Non-pigmented ciliary epithelial cell (primary cell): ENCODE results near the gene LY9.

Source experiments
- DNase-seq: peaks from one replicate; pipeline ENCODE4 v3.0.0-alpha.2; 2010; ENCODE audit warnings: low read depth

LY9 gene

DNA sequence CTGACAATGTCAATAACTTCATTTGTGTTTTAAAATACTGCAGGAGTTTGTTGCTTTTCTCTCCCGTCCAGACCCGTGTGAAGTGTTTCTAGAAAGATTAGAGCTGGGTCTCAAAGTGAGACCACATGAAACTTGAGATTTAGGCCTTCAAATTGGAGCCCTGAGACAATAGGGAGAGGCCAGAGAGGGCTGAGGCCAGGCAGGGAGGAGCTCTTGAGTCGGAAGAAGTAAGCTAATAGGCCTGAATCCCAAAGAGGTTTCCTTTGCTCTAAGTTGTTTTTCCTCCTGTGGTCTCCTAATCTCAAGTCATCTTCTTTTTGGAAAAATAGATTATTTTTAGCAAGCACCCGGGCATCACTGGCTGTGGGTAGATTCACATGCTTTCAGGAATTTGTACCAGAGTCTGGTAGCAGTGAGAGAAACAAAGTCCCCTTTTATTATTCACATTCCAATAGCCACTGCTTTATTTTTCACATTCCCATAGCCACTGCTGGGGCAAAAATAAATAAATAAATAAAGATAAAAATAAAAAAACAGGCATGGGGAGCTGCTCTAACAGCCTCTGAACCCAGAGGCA lies 41.1 kb downstream of the LY9 start:
- no peak for DNase-seq

DNA sequence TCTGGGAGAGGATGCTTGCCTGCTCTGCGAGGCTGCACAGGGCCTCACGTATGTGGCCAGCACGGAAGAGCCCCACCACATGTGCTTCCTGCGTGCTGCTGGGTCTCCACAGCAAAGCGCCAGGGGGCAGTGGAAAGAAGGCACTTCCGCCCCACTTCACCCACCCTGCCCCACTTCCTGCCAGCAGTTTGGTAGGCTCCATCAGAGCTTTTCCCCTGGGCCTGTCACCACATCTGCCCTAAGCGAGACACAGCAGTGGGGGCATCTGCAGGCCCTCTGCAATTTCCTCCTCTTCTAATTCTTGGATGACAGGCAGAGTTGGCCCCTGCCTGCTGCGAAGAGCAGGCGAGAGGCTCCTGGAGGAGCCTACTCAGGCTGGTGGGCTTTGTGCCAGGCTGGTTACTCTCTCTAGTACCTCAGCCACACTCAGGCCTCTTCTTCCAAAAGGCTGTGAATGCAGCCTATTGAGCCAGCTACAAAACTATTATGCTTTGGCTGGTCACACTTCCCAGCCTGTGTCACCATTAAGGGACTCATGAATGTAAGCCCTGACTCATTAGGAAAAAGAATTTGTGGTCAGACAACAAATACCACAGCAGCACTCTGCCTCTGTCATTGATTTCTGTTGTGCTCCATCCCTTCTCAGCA lies 41.7 kb downstream of the LY9 start:
- DNase-seq, result no peak

DNA sequence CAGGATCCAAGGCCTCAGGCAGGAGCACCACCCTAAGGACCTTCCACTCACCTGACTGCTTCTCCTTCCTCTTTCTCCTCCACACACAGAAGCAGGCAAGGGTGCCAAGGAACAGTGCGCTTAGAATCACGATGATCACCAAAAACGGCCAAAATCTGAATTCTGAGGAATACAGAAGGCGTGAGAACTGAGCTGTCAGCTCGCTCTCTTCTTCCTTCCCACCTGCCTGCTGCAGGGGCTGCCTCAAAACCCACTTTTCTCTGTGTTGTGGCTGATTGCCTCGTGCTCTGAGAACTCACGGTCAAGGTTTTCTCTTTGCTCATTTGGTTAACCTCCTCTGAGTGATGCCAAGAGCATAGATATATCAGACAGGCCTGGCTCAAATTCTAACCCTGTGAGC lies 42.9 kb downstream of the LY9 start:
- DNase-seq, result no peak

GRCh38 chr1:160839746-160840145 lies 43.8 kb downstream of the LY9 start:
- DNase-seq, result no peak

- DNase-seq, result no peak
These were observed 45.1 kb downstream of the LY9 start for GRCh38 chr1:160841079-160841478.

DNA sequence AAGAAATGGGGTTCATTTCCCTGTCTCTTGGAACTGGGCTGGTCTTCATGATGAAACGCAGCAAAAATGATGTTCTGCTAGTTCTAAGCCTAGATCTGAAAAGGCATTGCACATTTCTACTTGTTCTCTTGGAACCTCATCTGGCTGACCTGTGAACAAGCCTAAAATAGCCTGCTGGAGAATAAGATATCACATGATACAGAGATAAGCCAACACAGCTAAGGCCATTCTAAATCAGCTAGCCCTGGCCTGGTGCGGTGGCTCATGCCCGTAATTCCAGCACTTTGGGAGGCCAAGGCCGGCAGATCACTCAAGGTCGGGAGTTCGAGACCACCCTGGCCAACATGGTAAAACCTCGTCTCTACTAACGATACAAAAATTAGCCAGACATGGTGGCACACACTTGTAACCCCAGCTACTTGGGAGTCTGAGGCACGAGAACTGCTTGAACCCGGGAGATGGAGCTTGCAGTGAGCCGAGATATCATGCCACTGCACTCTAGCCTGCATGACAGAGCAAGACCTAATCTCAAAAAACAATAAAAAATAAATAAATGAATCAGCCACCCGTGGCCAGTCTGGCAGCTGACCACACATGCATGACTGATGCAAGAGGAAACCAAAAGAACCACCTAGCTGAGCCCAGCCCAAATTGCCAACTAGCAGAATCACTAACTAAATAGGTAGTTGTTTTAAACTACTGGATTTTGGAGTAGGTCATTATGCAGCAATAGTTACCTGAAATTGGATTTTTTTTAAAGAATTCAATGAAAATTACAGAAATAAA lies 48.7 kb downstream of the LY9 start:
- DNase-seq, result no peak

- DNase-seq, result no peak
These were observed 50.3 kb downstream of the LY9 start for GRCh38 chr1:160846281-160846680.

- DNase-seq, result no peak
These were observed 54.6 kb downstream of the LY9 start for GRCh38 chr1:160850541-160850940.

- no peak for DNase-seq
These were observed 55.0 kb downstream of the LY9 start for GRCh38 chr1:160850993-160851392.

DNA sequence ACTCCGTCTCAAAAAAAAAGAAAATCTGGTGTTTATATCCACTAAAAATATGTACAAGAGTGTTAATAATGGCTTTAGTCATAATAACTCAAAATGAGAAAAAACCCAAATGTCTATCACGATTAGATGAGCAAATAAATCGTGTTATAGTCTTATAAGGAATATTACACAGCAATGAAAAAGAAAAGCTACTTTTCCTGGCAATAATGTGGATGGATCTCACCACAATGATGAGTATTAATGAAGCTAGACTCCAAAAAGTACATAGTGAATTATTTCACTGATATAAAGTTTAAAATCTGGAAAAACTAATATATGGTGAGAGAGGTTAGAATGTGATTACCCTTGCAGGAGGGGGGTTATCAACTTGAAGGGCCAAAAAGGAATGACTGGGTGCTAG lies 57.0 kb downstream of the LY9 start:
- DNase-seq, result no peak

GRCh38 chr1:160853754-160854153 lies 57.8 kb downstream of the LY9 start:
- no peak for DNase-seq

DNA sequence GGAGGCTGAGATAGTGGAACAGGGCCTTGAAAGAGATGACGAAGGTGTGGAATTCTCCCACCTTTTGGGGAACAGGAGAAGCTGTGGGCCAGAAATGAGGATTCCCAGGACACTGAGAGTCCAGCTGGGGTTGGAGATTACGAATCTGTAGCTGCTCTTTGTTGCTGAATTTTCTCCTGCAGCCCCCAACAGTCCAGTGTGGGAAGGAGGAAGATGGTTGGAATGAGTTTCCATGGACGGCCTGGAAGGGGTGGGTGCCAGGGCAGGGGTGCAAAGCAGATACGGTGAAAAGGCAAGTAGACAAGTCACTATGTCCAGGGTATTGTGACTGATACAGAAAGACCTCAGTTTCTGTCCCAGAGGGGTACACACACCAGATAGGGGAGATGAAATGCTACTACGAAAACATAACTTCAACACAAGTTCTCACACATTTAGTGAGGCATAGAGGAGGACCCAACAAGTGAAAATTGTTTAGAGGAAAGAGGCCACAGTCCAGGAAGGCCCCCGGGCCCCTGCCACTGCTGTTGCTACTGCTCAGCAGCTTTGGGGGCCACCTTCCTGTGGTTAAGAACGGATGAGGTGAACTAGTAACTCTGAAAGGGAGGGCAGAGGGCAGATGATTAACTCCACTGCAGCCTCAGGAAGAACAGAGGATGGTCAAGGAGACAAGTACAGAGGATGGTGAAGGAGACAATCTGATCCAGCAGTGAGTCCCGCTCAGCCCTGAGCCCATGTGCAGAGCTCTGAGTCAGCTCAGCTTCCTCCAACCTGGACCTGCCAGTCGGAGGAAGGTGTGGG lies 59.4 kb downstream of the LY9 start:
- no peak for DNase-seq

DNA sequence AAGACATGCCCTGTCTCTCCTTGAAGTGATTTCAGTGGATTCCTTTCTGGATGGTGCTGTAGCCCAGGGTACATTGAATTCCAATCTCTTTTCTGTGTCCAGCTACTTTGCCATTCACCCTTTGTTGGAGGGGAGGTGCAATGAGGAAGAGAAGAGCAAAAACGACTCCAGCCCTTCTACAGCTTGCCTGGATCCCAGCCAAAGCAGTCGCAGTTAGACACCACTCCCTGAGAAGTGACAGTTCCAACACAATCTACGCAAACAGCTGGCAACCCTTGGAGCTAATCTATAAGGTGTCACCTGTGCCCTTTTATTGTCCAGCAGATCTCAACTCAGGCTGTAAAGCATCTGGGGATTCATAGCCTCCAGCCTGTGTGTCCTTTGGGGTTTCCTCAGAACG lies 62.1 kb downstream of the LY9 start:
- DNase-seq, result no peak

DNA sequence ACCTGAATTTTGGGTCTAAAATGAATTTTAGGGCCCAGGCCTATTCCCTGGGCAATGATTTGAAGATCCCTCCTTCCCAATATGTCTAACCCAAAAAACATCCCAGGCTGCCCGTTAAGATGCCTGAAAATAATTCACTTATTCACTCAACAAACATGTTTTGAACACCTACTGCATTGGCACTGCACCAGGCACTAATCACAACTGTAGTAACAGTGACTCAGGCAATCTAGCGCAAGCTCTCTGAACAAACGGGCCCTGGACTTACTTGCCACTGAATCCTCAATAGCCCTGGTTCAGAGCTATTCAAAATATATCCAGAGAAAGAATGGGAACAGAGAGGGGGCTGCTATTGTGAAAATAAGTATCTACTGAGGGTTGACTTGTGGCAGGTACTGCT lies 62.5 kb downstream of the LY9 start:
- no peak for DNase-seq

DNA sequence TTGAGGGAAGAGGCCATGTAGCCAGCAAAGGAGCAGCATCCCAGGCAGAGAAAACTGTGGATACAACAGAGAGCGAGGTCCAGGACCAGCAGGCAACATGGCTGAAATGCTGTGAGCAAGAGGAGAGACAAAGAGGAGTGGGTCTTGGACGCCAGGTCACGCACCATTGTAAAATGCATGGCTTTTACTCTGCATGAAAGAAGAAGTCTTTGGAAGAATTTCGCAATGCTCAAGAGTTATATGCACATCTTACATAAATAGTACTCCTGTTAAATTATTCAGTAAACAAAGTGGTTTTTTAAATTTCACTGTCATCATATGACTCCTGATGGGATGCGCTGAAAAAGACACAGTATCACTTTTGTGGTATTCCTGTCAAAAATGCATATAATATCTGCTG lies 63.2 kb downstream of the LY9 start:
- no peak for DNase-seq

GRCh38 chr1:160860840-160861505 lies 65.0 kb downstream of the LY9 start:
- no peak for DNase-seq

GRCh38 chr1:160862203-160863060 lies 66.5 kb downstream of the LY9 start, which contains the start of gene CD244:
Gene CD244, minus strand, starts transcription at chr1:160862887. Its CDS starts 210 bp downstream, at chr1:160862677.
- no peak for DNase-seq

- DNase-seq, result no peak
These were observed 67.2 kb downstream of the LY9 start for GRCh38 chr1:160863061-160863773.

- no peak for DNase-seq
These were observed 67.8 kb downstream of the LY9 start for GRCh38 chr1:160863774-160864131.

DNA sequence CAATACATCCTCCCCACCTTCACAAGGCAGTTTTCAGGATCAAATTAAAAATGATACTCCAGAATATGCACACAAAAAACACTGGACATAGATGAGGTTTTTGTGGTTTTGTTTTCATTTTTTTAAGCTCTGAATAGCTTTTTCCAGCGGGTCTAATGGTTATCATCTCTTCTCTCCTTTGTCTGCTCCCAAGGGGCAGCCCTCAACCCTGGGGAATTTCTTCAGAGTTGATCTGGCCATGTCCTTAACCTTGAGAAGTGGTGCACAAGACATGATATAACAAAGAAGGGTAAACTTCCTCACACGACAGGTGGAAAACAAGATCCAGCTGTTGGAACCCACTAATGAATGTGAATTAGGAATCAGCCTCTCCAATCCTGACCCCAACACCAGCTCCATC lies 68.2 kb downstream of the LY9 start:
- DNase-seq, result no peak
